ENCODE measurements around the gene ENOX1.

ENOX1 gene

GRCh38 chr13:43329702-43330101 is 457.1 kb downstream of the ENOX1 start:
- in situ Hi-C loops (cut with HindIII; ENCODE audit: low sequenced_read_pairs) = no loop called here
- no peak overlapping the region for H3K4me3 ChIP-seq (ENCODE audit: low read depth, low read length)
- no peak for TF ChIP-seq CTCF (IDR thresholded peaks at IDR 0.05; ENCODE audit: low read depth, low read length)
- DNase-seq (ENCODE audit: low read depth, low spot score) = no peak

GRCh38 chr13:43328907-43329306 is 457.9 kb downstream of the ENOX1 start:
- in situ Hi-C loops (cut with HindIII; ENCODE audit: low sequenced_read_pairs) = no loop called here
- DNase-seq (ENCODE audit: low read depth, low spot score) = no peak
- TF ChIP-seq CTCF (IDR thresholded peaks at IDR 0.05; ENCODE audit: low read depth, low read length) = no peak
- H3K4me3 ChIP-seq (ENCODE audit: low read depth, low read length) = no peak overlapping the region

- in situ Hi-C loops (cut with HindIII; ENCODE audit: low sequenced_read_pairs) = no loop called here
- TF ChIP-seq CTCF (IDR thresholded peaks at IDR 0.05; ENCODE audit: low read depth, low read length) = no peak
- DNase-seq (ENCODE audit: low read depth, low spot score) = no peak
- no peak overlapping the region for H3K4me3 ChIP-seq (ENCODE audit: low read depth, low read length)
Measured at GRCh38 chr13:43326100-43326499, 460.7 kb downstream of the ENOX1 start.

- no peak for DNase-seq (ENCODE audit: low read depth, low spot score)
- no peak overlapping the region for H3K4me3 ChIP-seq (ENCODE audit: low read depth, low read length)
- no peak for TF ChIP-seq CTCF (IDR thresholded peaks at IDR 0.05; ENCODE audit: low read depth, low read length)
- in situ Hi-C loops (cut with HindIII; ENCODE audit: low sequenced_read_pairs) = no loop called here
Measured at GRCh38 chr13:43325636-43326035, 461.1 kb downstream of the ENOX1 start.

- DNase-seq (ENCODE audit: low read depth, low spot score) = no peak
- TF ChIP-seq CTCF (IDR thresholded peaks at IDR 0.05; ENCODE audit: low read depth, low read length) = no peak
- no peak overlapping the region for H3K4me3 ChIP-seq (ENCODE audit: low read depth, low read length)
- in situ Hi-C loops (cut with HindIII; ENCODE audit: low sequenced_read_pairs) = no loop called here
Measured at GRCh38 chr13:43324129-43324528, 462.6 kb downstream of the ENOX1 start.

- no peak for TF ChIP-seq CTCF (IDR thresholded peaks at IDR 0.05; ENCODE audit: low read depth, low read length)
- in situ Hi-C loops (cut with HindIII; ENCODE audit: low sequenced_read_pairs) = no loop called here
- peak; percentile 22 for DNase-seq (ENCODE audit: low read depth, low spot score)
- H3K4me3 ChIP-seq (ENCODE audit: low read depth, low read length) = no peak overlapping the region
Measured at GRCh38 chr13:43319617-43320444, 466.9 kb downstream of the ENOX1 start.
